Endothelial cell of umbilical vein (primary cell): Measurements from ENCODE around the gene PRKAG2. TPM values are rescaled to one million over a fixed set of nuclear protein-coding genes. Genes with fewer than 3 reads are reported as not detected.

Experiments
- BruUV-seq: library from RNA; stranded (reverse); fragments of 400-500 nt; replicated peaks from 2 replicates; lab custom pipeline; 2021; lab: Mats Ljungman, UMichigan
- CTCF ChIA-PET: fragments of 300-600, 350-600 bp; sonication (Branson Sonifier 250); formaldehyde crosslinking; loops from one replicate; lab custom pipeline; 2021; ENCODE audit warnings: antibody characterized with exemption, inconsistent platforms; lab: Charles Lee
- POLR2A ChIA-PET: fragments of 300-600, 350-600 bp; sonication (Branson Sonifier 250); formaldehyde crosslinking; loops from one replicate; lab custom pipeline; 2021; ENCODE audit warnings: antibody characterized with exemption, inconsistent platforms; lab: Charles Lee
- DNase-seq: peaks from one replicate; pipeline ENCODE4 v3.0.0-alpha.2; 2011; ENCODE audit warnings: low read depth, low spot score
- FAIRE-seq: peaks from 2 replicates; lab custom pipeline; 2011; peaks lifted over from hg19 to GRCh38; lab: Jason Lieb, UNC
- H2AFZ ChIP-seq: 2 replicates; pipeline ENCODE4 v1.6.0; 2012; ENCODE audit warnings: low read depth, low read length, control low read depth, inconsistent platforms
- H3K27ac ChIP-seq: 2 replicates; pipeline ENCODE4 v1.5.1; 2011; ENCODE audit warnings: low read depth, mild to moderate bottlenecking, control low read depth, low read length, moderate library complexity; ENCODE audit not compliant: insufficient read depth
- H3K27me3 ChIP-seq, 2 experiments: 2 replicates each; pipeline versions ENCODE4 v1.6.0 to v1.6.1; 2011; ENCODE audit warnings: low read length in 2 of 2, mixed read lengths in 1 of 2; ENCODE audit not compliant: control insufficient read depth in 2 of 2, insufficient read depth in 2 of 2
- H3K36me3 ChIP-seq, 2 experiments: 2 replicates in 1 of 2; 3 replicates in 1 of 2; pipeline ENCODE4 v1.5.1; 2011; ENCODE audit warnings: low read length in 2 of 2, mild to moderate bottlenecking in 1 of 2, moderate library complexity in 1 of 2; ENCODE audit not compliant: control insufficient read depth in 2 of 2, insufficient read depth in 2 of 2; ENCODE audit errors: extremely low read depth in 1 of 2
- H3K4me1 ChIP-seq: 3 replicates; pipeline ENCODE4 v1.5.1; 2011; ENCODE audit warnings: mild to moderate bottlenecking, low read length; ENCODE audit not compliant: control insufficient read depth, insufficient read depth; ENCODE audit errors: extremely low read depth
- H3K4me2 ChIP-seq: 2 replicates; pipeline ENCODE4 v1.6.1; 2011; ENCODE audit warnings: low read length, control low read depth, mixed read lengths; ENCODE audit not compliant: insufficient read depth
- H3K4me3 ChIP-seq, 3 experiments: fragments of 200-600 bp in 1 of 3; sonication (generic), shearing (Covaris generic) in 1 of 3; replicated peaks in 1 of 3; 2 replicates each; pipeline ENCODE4 v1.5.1; 2011 to 2016; ENCODE audit warnings: control low read depth in 3 of 3, low read length in 3 of 3, mild to moderate bottlenecking in 2 of 3, inconsistent platforms in 1 of 3, low read depth in 1 of 3, moderate library complexity in 1 of 3; ENCODE audit not compliant: insufficient read depth in 1 of 3
- H3K79me2 ChIP-seq: 2 replicates; pipeline ENCODE4 v1.6.0; 2012; ENCODE audit warnings: low read length, inconsistent platforms; ENCODE audit not compliant: control insufficient read depth, insufficient read depth
- H3K9ac ChIP-seq: replicated peaks from 2 replicates; pipeline ENCODE3; 2011; ENCODE audit warnings: low read length, control low read depth; ENCODE audit not compliant: insufficient read depth; ENCODE audit errors: extremely low read depth
- H3K9me1 ChIP-seq: replicated peaks from 3 replicates; pipeline ENCODE4 v1.6.0; 2011; ENCODE audit warnings: mild to moderate bottlenecking, low read length; ENCODE audit not compliant: control insufficient read depth, insufficient read depth; ENCODE audit errors: extremely low read depth
- H3K9me3 ChIP-seq: replicated peaks from 2 replicates; pipeline ENCODE4 v1.5.1; 2012; ENCODE audit warnings: low read length, inconsistent platforms; ENCODE audit not compliant: control insufficient read depth, insufficient read depth
- H4K20me1 ChIP-seq: replicated peaks from 2 replicates; pipeline ENCODE3; 2011; ENCODE audit warnings: mild to moderate bottlenecking, low read length; ENCODE audit not compliant: control insufficient read depth, insufficient read depth; ENCODE audit errors: extremely low read depth
- CTCF ChIP-seq, 2 donors: IDR thresholded peaks; 1 replicate in 1 of 2; 2 replicates in 1 of 2; pipeline ENCODE4 v1.5.1; 2011; ENCODE audit warnings: low read length in 2 of 2, mild to moderate bottlenecking in 2 of 2, moderate library complexity in 2 of 2, control low read depth in 1 of 2, inconsistent platforms in 1 of 2, low read depth in 1 of 2; ENCODE audit not compliant: insufficient read depth in 1 of 2; ENCODE audit errors: extremely low read depth in 1 of 2
- EZH2 ChIP-seq: IDR thresholded peaks from 2 replicates; pipeline ENCODE4 v1.6.1; 2012; ENCODE audit warnings: borderline replicate concordance, low read depth, mild to moderate bottlenecking, moderate library complexity, low read length, inconsistent platforms; ENCODE audit not compliant: severe bottlenecking
- FOS ChIP-seq: IDR thresholded peaks from 2 replicates; pipeline ENCODE4 v1.6.1; 2011; ENCODE audit warnings: mild to moderate bottlenecking, low read length, moderate library complexity, borderline replicate concordance; ENCODE audit not compliant: insufficient read depth
- GATA2 ChIP-seq: IDR thresholded peaks from 2 replicates; pipeline ENCODE4 v1.7.0; 2011; ENCODE audit warnings: low read depth, mild to moderate bottlenecking, moderate library complexity, mixed read lengths, low read length; ENCODE audit not compliant: insufficient read length, insufficient read depth
- JUN ChIP-seq: IDR thresholded peaks from 2 replicates; pipeline ENCODE4 v1.6.1; 2011; ENCODE audit warnings: borderline replicate concordance, low read depth; ENCODE audit not compliant: insufficient read length, insufficient read depth
- MAX ChIP-seq: IDR thresholded peaks from 2 replicates; pipeline ENCODE4 v1.6.1; 2011; ENCODE audit not compliant: insufficient read depth, insufficient read length
- MYC ChIP-seq: IDR thresholded peaks from one replicate; pipeline ENCODE4 v1.6.1; 2011; ENCODE audit warnings: mild to moderate bottlenecking, low read depth, low read length
- POLR2A ChIP-seq: IDR thresholded peaks from 2 replicates; pipeline ENCODE4 v1.6.1; 2012; ENCODE audit warnings: low read depth, mild to moderate bottlenecking, control low read depth, low read length
- POLR2AphosphoS5 ChIP-seq: IDR thresholded peaks from 2 replicates; pipeline ENCODE4 v1.6.1; 2012; ENCODE audit warnings: low read depth, mild to moderate bottlenecking, control low read depth, low read length, moderate library complexity; ENCODE audit not compliant: insufficient read depth
- dilution Hi-C: fragments of 300-500 bp; cut with MboI; formaldehyde crosslinking; loops from one replicate; pipeline ENCODE4 v1.15.0; 2019; ENCODE audit warnings: low sequenced_read_pairs; ENCODE audit not compliant: extremely low pct_ligation_motif_present
- intact Hi-C: fragments of 100-400 bp; cut with micrococcal nuclease; formaldehyde crosslinking; loops from one replicate; pipeline ENCODE4 v1.10.0; 2022
- polyA plus RNA-seq, 4 experiments: library from polyadenylated mRNA; depleted of rRNA in 3 of 4; stranded (reverse) in 3 of 4; unstranded in 1 of 4; fragments of >200 nt; gene quantifications; 2 replicates each; pipeline versions ENCODE4 v1.2.1 to v1.2.3, GENCODE V29; 2011 to 2012; ENCODE audit warnings: missing spikeins in 1 of 4
- total RNA-seq: library from RNA; stranded (reverse); gene quantifications from 2 replicates; pipeline ENCODE4 v1.2.3, GENCODE V29; 2021

The PRKAG2 gene
- total and polyA plus RNA-seq, 2 donors (not counting 3 experiments of a cell fraction or from before 2014, with no cell fraction given): 19.3 to 51.5 TPM

GRCh38 chr7:151809864-151810170 is 67.1 kb downstream of the PRKAG2 start:
- intact Hi-C loops: no loop called here
- H3K9me1 ChIP-seq: no peaks in the 10 kb centered on the region
- H3K4me1 ChIP-seq: no peaks in the 10 kb centered on the region
- H3K9ac ChIP-seq: no peak overlapping the region
- ChIA-PET CTCF (no interaction called here), POLR2A (no interaction called here)
- no peak overlapping the region for H3K4me2 ChIP-seq
- no peaks in the 10 kb centered on the region for H4K20me1 ChIP-seq
- no peak overlapping the region for H3K27ac ChIP-seq
- H3K27me3 ChIP-seq: peaks cover 0 to 3% of the 10 kb centered on the region in 2 experiments
- H3K79me2 ChIP-seq: no peaks in the 10 kb centered on the region
- DNase-seq (no peak), FAIRE-seq (no peak)
- H3K9me3 ChIP-seq: no peaks in the 10 kb centered on the region
- dilution Hi-C loops: no loop called here
- no peaks in the 10 kb centered on the region for H3K36me3 ChIP-seq
- no TSS peak for BruUV-seq
- TF ChIP-seq CTCF (IDR thresholded peaks at IDR 0.05; ENCODE audit: extremely low read depth in 1 of 2, insufficient read depth in 1 of 2, low read depth in 1 of 2, low read length in 2 of 2): no peak
- H2AFZ ChIP-seq: no peak overlapping the region
- H3K4me3 ChIP-seq: no peak overlapping the region

- Histone ChIP-seq H2AFZ (no peak overlapping the region), H3K27me3 (peaks cover 2 to 3% of the 10 kb centered on the region in 2 experiments), H3K9ac (no peak overlapping the region), H3K79me2 (no peaks in the 10 kb centered on the region), H4K20me1 (no peaks in the 10 kb centered on the region), H3K9me3 (no peaks in the 10 kb centered on the region), H3K4me3 (no peak overlapping the region), H3K36me3 (no peaks in the 10 kb centered on the region), H3K27ac (no peak overlapping the region), H3K4me1 (no peaks in the 10 kb centered on the region), H3K4me2 (no peak overlapping the region), H3K9me1 (no peaks in the 10 kb centered on the region)
- POLR2A ChIA-PET: no interaction called here
- no TSS peak for BruUV-seq
- dilution Hi-C loops: no loop called here
- DNase-seq (no peak), FAIRE-seq (no peak)
- TF ChIP-seq JUN (no peak), FOS (no peak), GATA2 (no peak), CTCF (IDR thresholded peaks at IDR 0.05; ENCODE audit: extremely low read depth in 1 of 2, insufficient read depth in 1 of 2, low read depth in 1 of 2, low read length in 2 of 2) (no peak), POLR2A (no peak), POLR2AphosphoS5 (no peak), EZH2 (no peak), MAX (no peak), MYC (no peak)
- intact Hi-C loops: no loop called here
- CTCF ChIA-PET: interaction anchor here (0.5 kb wide), 1 partner anchor 143 kb away, joined by 3 read pairs; no protein-coding TSS in a partner anchor
Measured at GRCh38 chr7:151809146-151809863, 67.6 kb downstream of the PRKAG2 start.
